ENCODE results near the gene MBP. TPM values are rescaled to one million over a fixed set of nuclear protein-coding genes. Genes with fewer than 3 reads are reported as not detected.
"Not testable (repeated sequence)": the region's sequence is repeated elsewhere in the genome, so short reads cannot be mapped to it uniquely, and the experiment has no call there.

Gene MBP
- total RNA-seq, 2 experiments from 2014 or later, result 38.9 to 40.4 TPM

DNA sequence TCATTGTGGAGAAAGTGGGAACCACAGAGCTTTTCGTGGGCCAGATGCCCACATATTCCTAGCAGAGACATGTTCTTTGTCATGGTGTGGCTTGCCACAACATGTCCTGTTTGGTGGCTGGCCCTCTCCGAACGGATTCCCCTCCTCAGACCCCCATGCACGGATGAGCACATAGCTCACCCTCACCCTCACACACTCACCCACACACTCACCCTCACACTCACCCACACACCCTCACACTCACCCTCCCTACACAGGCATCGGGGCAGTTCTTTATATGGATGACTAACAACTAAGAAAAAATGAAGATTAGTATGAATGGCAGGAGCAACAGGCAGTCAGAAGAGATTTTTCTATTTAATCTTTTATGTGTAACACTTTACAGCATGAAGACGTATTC is 160.3 kb downstream of the MBP start:
- Mint-ChIP-seq H3K4me1 (ENCODE audit: low read depth) (peaks cover 2% of the 10 kb centered on the region), H3K4me3 (no peak overlapping the region), H3K9me3 (no peaks in the 10 kb centered on the region), H3K27me3 (no peaks in the 10 kb centered on the region), H3K27ac (no peak overlapping the region), H3K36me3 (peaks cover 2% of the 10 kb centered on the region)
- no peak for DNase-seq
- POLR2A ChIA-PET, result no interaction called here
- CTCF ChIA-PET, result interaction anchor here (1.1 kb wide), 1 partner anchor 11 kb away, joined by 4 read pairs; no protein-coding TSS in a partner anchor
- intact Hi-C loops (cut with micrococcal nuclease), result no loop called here

DNA sequence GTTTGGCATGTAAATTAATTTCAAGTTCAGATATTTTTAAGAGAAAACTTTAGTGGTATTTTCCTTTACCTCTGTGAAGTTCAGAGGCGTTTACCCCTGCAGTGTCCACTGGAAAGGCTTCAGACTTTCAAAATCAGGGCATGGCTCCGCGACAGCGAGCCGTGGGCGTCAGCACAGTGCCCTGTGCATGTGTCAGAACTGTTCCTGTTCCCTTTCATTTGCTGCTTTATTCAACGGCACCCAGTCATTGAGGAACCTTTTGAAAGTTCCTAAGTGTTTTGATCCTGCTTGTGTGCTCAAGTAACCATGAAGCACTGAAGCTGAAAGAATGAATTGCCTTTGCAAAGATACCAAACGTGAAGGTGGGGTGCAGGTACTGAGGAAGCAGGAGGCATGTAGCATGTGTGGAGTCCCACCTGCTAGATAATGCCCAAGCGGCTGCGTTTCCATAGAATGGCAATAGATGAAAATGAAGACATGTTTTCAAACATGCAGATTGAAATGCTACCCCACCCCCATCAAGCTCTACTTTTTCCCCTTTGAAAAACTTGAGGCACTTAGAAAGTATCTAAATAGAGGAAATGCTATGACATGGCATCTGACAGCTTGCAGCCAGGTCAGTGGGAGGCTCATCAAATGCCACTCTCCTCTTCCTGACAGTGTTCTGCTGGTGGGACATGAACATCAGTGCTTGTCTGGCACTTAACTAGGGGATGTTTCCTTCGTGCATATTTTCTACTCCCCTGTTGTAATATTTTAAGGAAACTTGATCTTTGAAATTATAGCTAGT is 161.6 kb downstream of the MBP start:
- CTCF ChIA-PET, result interaction anchor here (1.0 to 1.1 kb wide), 2 partner anchors 12 to 168 kb away, joined by 4 to 6 read pairs; no protein-coding TSS in a partner anchor
- intact Hi-C loops (cut with micrococcal nuclease), result no loop called here
- H3K36me3 Mint-ChIP-seq, result peaks cover 2% of the 10 kb centered on the region
- H3K4me1 Mint-ChIP-seq (ENCODE audit: low read depth), result peaks cover 2% of the 10 kb centered on the region
- H3K9me3 Mint-ChIP-seq, result no peaks in the 10 kb centered on the region
- DNase-seq, result no peak
- H3K4me3 Mint-ChIP-seq, result no peak overlapping the region
- H3K27ac Mint-ChIP-seq, result no peak overlapping the region
- no peaks in the 10 kb centered on the region for H3K27me3 Mint-ChIP-seq
- POLR2A ChIA-PET, result no interaction called here

DNA sequence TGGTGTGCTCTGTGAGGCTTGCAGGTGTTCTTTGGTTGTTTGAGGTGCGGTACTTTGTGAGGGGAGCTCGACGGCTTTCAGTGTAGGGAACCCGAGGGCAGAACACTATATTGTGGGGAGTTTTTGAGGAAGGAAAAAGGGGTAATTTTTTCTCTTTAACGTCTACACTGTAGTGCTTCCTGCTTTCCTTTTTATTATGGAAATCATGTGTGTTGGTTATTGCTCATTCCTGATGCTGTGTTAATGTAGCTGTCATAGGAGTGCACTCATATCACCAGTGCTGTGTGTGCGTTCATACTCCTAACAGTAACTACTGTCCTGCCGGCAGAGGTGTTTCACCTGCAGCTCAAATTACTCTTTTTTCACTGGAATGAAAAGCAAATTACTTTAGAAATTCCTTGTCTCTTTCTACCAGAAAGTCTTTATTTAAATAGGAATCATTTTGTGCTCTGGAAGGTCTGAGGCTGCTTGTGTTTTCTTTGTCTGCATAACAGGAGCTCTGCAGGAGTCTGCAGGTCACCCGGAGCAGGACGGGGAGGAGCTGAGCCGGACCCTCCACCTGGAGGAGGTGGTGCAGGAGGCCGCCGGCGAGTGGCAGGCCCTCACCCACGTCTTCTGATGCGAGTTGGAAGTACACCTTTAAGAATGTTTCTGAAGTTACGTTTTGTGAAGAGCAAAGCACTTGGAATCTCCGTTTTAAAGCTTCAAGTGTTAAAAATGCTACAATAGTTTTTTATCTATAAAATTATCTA is 164.7 kb downstream of the MBP start:
- intact Hi-C loops (cut with micrococcal nuclease), result no loop called here
- POLR2A ChIA-PET, result no interaction called here
- no peaks in the 10 kb centered on the region for H3K27me3 Mint-ChIP-seq
- no peak overlapping the region for H3K27ac Mint-ChIP-seq
- CTCF ChIA-PET, result interaction anchor here (1.0 to 1.9 kb wide), 2 partner anchors 16 to 45 kb away, joined by 4 to 6 read pairs; no protein-coding TSS in a partner anchor
- H3K36me3 Mint-ChIP-seq, result peaks cover 16% of the 10 kb centered on the region
- DNase-seq, result no peak
- H3K9me3 Mint-ChIP-seq, result no peaks in the 10 kb centered on the region
- H3K4me3 Mint-ChIP-seq, result no peak overlapping the region
- peaks cover 15% of the 10 kb centered on the region for H3K4me1 Mint-ChIP-seq (ENCODE audit: low read depth)

DNA sequence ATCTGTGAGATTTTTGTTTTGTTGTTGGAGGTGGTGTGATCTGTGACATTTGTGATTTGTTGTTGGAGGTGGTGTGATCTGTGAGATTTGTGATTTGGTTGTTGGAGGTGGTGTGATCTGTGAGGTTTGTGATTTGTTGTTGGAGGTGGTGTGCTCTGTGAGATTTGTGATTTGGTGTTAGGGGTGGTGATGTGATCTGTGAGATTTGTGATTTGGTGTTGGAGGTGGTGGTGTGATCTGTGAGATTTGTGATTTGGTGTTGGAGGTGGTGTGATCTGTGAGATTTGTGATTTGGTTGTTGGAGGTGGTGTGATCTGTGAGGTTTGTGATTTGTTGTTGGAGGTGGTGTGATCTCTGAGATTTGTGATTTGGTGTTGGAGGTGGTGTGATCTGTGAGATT is 165.3 kb downstream of the MBP start:
- H3K27ac Mint-ChIP-seq; H3K9me3 Mint-ChIP-seq; DNase-seq; POLR2A ChIA-PET; intact Hi-C loops (cut with micrococcal nuclease); H3K4me3 Mint-ChIP-seq; H3K27me3 Mint-ChIP-seq: not testable (repeated sequence)
- peaks cover 22% of the 10 kb centered on the region for H3K36me3 Mint-ChIP-seq
- H3K4me1 Mint-ChIP-seq (ENCODE audit: low read depth), result peaks cover 18% of the 10 kb centered on the region
- CTCF ChIA-PET, result interaction anchor here (1.0 to 1.9 kb wide), 2 partner anchors 17 to 45 kb away, joined by 4 to 6 read pairs; no protein-coding TSS in a partner anchor

DNA sequence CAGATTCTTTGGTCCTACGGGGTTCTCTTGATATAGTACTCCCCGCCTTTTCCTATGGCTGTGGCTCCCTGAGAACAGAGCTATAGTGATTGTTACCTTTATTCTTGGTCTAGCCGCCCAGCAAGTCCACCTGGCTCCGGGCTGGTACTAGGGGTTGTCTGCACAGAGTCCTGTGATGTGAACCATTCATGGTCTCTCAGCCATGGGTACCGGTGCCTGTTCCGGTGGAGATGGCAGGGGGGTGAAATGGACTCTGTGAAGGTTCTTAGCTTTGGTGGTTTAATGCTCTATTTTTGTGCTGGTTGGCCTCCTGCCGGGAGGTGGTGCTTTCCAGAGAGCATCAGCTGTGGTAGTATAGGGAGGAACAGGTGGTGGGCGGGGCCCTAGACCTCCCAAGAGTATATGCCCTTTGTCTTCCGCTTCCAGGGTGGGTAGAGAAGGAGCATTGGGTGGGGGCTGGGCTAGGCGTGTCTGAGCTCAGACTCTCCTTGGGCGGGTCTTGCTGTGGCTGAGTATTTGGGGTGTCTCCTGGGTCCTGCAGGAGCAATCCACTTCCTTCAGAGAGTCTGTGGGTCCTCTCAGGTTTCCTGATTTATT is 166.9 kb downstream of the MBP start:
- CTCF ChIA-PET, H3K27ac Mint-ChIP-seq: not testable (repeated sequence)

DNA sequence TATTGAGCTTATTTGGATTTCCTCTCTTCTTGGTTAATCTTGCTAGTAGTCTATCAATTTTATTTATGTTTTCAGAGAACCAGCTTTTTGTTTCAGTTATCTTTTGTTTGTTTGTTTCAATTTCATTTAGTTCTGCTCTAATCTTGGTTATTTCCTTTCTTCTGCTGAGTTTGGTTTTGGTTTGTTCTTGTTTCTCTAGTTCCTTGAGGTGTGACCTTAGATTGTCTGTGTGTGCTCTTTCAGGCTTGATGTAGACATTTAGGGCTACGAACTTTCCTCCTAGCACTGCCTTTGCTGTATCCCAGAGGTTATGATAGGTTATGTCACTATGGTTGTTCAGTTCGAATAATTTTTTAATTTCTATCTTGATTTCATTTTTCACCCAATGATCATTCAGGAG is 168.6 kb downstream of the MBP start:
- intact Hi-C loops (cut with micrococcal nuclease), result no loop called here
- CTCF ChIA-PET, result interaction anchor here (1.0 kb wide), 1 partner anchor 36 kb away, joined by 3 read pairs; no protein-coding TSS in a partner anchor
- Mint-ChIP-seq H3K27me3 (no peaks in the 10 kb centered on the region), H3K27ac (no peak overlapping the region), H3K4me3 (no peak overlapping the region), H3K36me3 (peaks cover 49% of the 10 kb centered on the region), H3K9me3 (no peaks in the 10 kb centered on the region), H3K4me1 (ENCODE audit: low read depth) (peaks cover 16% of the 10 kb centered on the region)
- DNase-seq, result no peak
- POLR2A ChIA-PET, result no interaction called here

More for the DNA sequence above, 166.9 kb downstream of the MBP start:
- Mint-ChIP-seq H3K36me3 (peaks cover 36% of the 10 kb centered on the region), H3K4me1 (ENCODE audit: low read depth) (peaks cover 16% of the 10 kb centered on the region)
- H3K9me3 Mint-ChIP-seq; POLR2A ChIA-PET; H3K27me3 Mint-ChIP-seq; H3K4me3 Mint-ChIP-seq; DNase-seq; intact Hi-C loops (cut with micrococcal nuclease): not testable (repeated sequence)

DNA sequence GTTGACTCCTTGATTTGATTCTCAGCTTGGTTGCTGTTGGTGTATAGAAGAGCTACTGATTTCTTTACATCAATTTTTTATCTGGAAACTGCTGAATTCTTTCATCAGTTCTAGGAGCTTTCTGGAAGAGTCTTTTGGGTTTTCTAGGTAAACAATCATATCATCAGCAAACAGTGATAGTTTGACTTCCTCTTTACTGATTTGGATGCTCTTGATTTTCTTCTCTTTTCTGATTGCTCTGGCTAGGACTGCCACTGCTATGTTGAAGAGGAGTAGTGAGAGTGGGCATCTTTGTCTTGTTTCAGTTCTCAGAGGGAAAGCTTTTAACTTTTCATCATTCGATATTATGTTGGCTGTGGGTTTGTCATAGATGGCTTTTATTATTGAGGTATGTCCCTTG is 169.7 kb downstream of the MBP start:
- intact Hi-C loops (cut with micrococcal nuclease), result no loop called here
- H3K9me3 Mint-ChIP-seq, result no peaks in the 10 kb centered on the region
- no peaks in the 10 kb centered on the region for H3K27me3 Mint-ChIP-seq
- H3K4me1 Mint-ChIP-seq (ENCODE audit: low read depth), result peaks cover 16% of the 10 kb centered on the region
- ChIA-PET POLR2A (no interaction called here), CTCF (interaction anchor here (1.0 kb wide), 1 partner anchor 37 kb away, joined by 3 read pairs; no protein-coding TSS in a partner anchor)
- no peak for DNase-seq
- no peak overlapping the region for H3K4me3 Mint-ChIP-seq
- peaks cover 51% of the 10 kb centered on the region for H3K36me3 Mint-ChIP-seq
- H3K27ac Mint-ChIP-seq, result no peak overlapping the region

DNA sequence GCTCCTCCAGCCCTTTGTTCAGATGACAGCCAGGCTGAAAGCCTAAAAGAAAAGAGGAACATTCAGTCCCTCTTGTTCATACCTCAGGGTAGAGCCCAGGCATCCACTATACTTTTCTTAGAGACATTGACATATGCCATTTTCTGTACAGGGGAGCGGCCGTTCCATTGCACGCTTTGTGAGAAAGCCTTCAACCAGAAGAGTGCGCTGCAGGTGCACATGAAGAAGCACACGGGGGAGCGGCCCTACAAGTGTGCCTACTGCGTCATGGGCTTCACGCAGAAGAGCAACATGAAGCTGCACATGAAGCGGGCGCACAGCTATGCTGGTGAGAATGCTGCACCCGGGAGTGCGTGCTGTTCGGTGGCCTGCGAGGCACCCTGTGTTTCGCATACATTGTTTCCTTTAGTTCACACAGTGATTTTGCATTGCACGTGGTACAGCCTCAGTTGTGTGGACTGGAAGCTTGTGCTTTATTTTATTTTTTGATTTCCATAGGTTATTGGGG is 172.0 kb downstream of the MBP start:
- peaks cover 63% of the 10 kb centered on the region for H3K36me3 Mint-ChIP-seq

DNA sequence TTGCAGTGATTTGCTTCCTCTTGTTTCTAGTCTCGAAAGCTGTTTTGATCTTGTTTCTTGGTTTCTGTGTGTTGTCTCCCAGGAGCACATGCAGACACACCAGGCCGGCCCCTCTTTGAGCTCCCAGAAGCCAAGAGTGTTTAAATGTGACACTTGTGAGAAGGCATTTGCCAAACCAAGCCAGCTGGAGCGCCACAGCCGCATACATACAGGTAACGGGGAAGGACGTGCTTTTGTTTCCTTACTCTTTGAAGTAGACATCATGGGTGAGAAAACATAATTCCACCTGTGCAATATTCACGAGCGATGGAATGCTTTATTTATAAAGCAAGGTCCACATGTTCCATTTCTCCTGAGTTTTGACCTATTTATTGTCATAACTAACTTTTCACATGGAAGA is 173.0 kb downstream of the MBP start:
- Mint-ChIP-seq H3K4me1 (ENCODE audit: low read depth) (peaks cover 16% of the 10 kb centered on the region), H3K27ac (no peak overlapping the region), H3K4me3 (no peak overlapping the region), H3K9me3 (no peaks in the 10 kb centered on the region), H3K27me3 (no peaks in the 10 kb centered on the region), H3K36me3 (peaks cover 57% of the 10 kb centered on the region)
- no peak for DNase-seq
- intact Hi-C loops (cut with micrococcal nuclease), result no loop called here
- POLR2A ChIA-PET, result no interaction called here
- CTCF ChIA-PET, result interaction anchor here (1.1 kb wide), 1 partner anchor 24 kb away, joined by 3 read pairs; no protein-coding TSS in a partner anchor

More for the DNA sequence above, 172.0 kb downstream of the MBP start:
- POLR2A ChIA-PET, result no interaction called here
- H3K4me1 Mint-ChIP-seq (ENCODE audit: low read depth), result peaks cover 16% of the 10 kb centered on the region
- H3K27ac Mint-ChIP-seq, result no peak overlapping the region
- intact Hi-C loops (cut with micrococcal nuclease), result no loop called here
- no peaks in the 10 kb centered on the region for H3K9me3 Mint-ChIP-seq
- CTCF ChIA-PET, result no interaction called here
- DNase-seq, result no peak
- no peaks in the 10 kb centered on the region for H3K27me3 Mint-ChIP-seq
- no peak overlapping the region for H3K4me3 Mint-ChIP-seq

DNA sequence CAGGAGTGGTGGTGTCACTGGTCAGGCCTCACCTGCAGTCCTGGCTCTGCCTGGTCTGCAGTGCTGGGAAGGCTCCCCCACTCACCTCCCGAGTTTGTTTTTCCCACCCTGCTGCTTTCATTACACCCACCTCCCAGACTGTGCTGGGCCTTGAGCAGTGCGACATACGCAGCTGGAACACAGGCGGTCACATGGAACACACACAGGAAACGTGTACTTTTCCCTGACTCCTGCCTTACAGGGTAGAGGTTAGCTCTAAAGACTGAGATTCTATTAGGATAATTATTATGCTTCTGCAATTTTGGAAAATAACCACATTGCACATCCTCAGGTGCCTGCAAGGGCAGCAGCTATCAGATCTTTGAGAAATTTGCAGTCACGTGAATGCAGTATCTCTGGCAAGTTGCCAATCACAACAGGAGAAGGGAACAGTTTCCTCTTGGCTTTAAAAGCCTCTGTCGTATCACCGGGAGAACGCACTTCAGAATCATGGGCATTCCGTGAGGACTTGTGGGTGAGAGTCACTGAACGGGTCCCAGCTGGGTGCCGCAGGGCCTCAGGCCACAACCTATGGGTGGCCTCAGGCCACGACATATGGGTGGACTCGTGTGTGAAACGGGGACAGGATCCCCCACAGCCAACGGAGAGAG is 173.8 kb downstream of the MBP start:
- peaks cover 12% of the 10 kb centered on the region for H3K4me1 Mint-ChIP-seq (ENCODE audit: low read depth)
- ChIA-PET POLR2A (no interaction called here), CTCF (interaction anchor here (1.1 kb wide), 1 partner anchor 24 kb away, joined by 3 read pairs; no protein-coding TSS in a partner anchor)
- H3K4me3 Mint-ChIP-seq, result no peak overlapping the region
- DNase-seq, result no peak
- H3K36me3 Mint-ChIP-seq, result peaks cover 55% of the 10 kb centered on the region
- no peaks in the 10 kb centered on the region for H3K27me3 Mint-ChIP-seq
- intact Hi-C loops (cut with micrococcal nuclease), result no loop called here
- H3K27ac Mint-ChIP-seq, result no peak overlapping the region
- H3K9me3 Mint-ChIP-seq, result no peaks in the 10 kb centered on the region

DNA sequence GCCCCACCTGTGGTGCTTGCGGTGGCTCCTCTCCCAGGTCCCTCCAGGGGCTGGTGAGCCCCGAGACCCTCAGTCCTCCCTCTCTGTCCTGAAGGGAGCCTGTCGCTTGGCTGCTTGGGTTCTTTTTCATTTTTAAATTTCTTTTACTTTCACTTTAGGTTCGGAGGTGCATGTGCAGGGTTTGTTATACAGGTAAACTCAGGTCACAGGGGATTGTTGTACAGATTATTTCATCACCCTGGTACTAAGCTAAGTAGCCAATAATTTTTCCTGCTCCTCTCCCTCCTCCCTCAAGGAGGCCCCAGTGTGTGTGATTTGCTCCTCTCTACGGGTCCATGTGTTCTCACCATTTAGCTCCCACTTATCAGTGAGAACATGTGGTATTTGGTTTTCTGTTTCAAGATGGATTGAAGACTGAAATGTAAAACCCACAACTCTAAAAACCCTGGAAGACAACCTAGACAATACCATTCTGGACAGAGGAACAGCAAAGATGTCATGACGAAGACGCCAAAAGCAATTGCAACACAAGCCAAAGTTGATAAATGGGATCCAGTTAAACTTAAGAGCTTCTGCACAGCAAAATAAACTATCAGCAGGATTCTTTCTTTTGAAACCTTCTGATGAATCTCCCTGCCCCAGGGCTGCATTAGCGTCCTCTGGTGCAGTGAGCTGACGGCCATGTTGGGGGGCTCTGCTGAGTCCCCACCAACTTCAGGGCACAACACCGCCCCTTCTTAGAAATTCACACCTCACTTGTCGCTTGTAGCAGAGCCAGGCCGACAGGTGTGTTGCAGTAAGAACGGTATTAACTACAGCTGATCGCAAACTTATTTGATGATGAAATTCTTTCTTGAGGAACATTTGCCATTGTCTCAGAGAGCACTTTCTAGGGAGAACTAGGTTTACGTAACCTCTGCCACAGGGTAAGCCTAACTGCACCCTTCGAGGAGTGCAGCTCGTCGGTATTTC is 174.9 kb downstream of the MBP start:
- DNase-seq, result no peak
- Mint-ChIP-seq H3K4me1 (ENCODE audit: low read depth) (peaks cover under 1% of the 10 kb centered on the region), H3K27me3 (no peaks in the 10 kb centered on the region), H3K27ac (no peak overlapping the region), H3K36me3 (peaks cover 56% of the 10 kb centered on the region), H3K9me3 (no peaks in the 10 kb centered on the region), H3K4me3 (no peak overlapping the region)
- ChIA-PET CTCF (no interaction called here), POLR2A (no interaction called here)
- intact Hi-C loops (cut with micrococcal nuclease), result no loop called here

Data from activated CD4-positive, alpha-beta memory T cell treated with anti-CD3 and anti-CD28 coated beads for 36 hours (primary cell).